Measurements from ENCODE around the gene FBXO42. TPM values are rescaled to one million over a fixed set of nuclear protein-coding genes. Genes with fewer than 3 reads are reported as not detected.

FBXO42 gene
- total and polyA plus RNA-seq, 2 of the 13 experiments (the other 11 are each of a cell fraction or from before 2014, with no cell fraction given) = 7.6 to 17.5 TPM

GRCh38 chr1:16242556-16243214, 109.6 kb downstream of the FBXO42 start:
- no peak for TF ChIP-seq ZFP62 (CRISPR knock-in tag; IDR thresholded peaks at IDR 0.05)
- TF ChIP-seq ZNF33A (CRISPR knock-in tag; IDR thresholded peaks at IDR 0.05; ENCODE audit: borderline replicate concordance) = no peak
- TF ChIP-seq AGO2 (optimal IDR thresholded peaks at IDR 0.05; ENCODE audit: low read depth, low read length) = peak; percentile 44
- intact Hi-C loops (cut with micrococcal nuclease; ENCODE audit: unreplicated experiment) = no loop called here
- Histone ChIP-seq H3K9ac (ENCODE audit: insufficient read depth, low read depth, low read length) (no peak overlapping the region), H3K79me2 (ENCODE audit: insufficient read depth, low read length) (no peaks in the 10 kb centered on the region), H3K4me3 (replicated peaks in 1 of 3; ENCODE audit: insufficient read depth in 1 of 3, low read depth in 2 of 3, low read length in 3 of 3) (no peak overlapping the region), H3K27me3 (ENCODE audit: control insufficient read depth in 1 of 2, insufficient read depth in 2 of 2, low read length in 2 of 2) (no peaks in the 10 kb centered on the region), H3K27ac (ENCODE audit: extremely low read length, insufficient read depth, low read length) (no peak overlapping the region), H3K9me3 (ENCODE audit: low read length) (no peaks in the 10 kb centered on the region), H4K20me1 (ENCODE audit: insufficient read depth, low read length) (no peaks in the 10 kb centered on the region), H3K4me2 (ENCODE audit: low read depth, low read length) (no peak overlapping the region), H3K36me3 (replicated peaks in 1 of 2; ENCODE audit: control insufficient read depth in 1 of 2, insufficient read depth in 2 of 2, low read length in 2 of 2) (peaks cover 2 to 5% of the 10 kb centered on the region in 2 experiments; a peak in 1 of 5 replicates), H3K4me1 (ENCODE audit: insufficient read depth, low read length) (peaks cover 44% of the 10 kb centered on the region), H2AFZ (ENCODE audit: low read length) (no peak overlapping the region)
- in situ Hi-C loops (cut with HindIII; ENCODE audit: extremely low pct_ligation_motif_present, low pct_unique_long_range_greater_than_20kb) = loop anchor here (5.0 kb wide), 2 partner anchors 35 to 165 kb away; no protein-coding TSS in a partner anchor
- no TSS peak for BruUV-seq (replicated peaks)
- DNase-seq (ENCODE audit: low spot score) (no peak), FAIRE-seq (no peak), ATAC-seq (peak; percentile 4)
- POLR2A ChIA-PET = no interaction called here
- CTCF ChIA-PET (ENCODE audit: low intra/inter-chr PET ratio, low total read pairs) = no interaction called here
- 69% methylated on average over 9 of the region's 17 CpGs for WGBS (ENCODE audit: low lambda C conversion rate)

DNA sequence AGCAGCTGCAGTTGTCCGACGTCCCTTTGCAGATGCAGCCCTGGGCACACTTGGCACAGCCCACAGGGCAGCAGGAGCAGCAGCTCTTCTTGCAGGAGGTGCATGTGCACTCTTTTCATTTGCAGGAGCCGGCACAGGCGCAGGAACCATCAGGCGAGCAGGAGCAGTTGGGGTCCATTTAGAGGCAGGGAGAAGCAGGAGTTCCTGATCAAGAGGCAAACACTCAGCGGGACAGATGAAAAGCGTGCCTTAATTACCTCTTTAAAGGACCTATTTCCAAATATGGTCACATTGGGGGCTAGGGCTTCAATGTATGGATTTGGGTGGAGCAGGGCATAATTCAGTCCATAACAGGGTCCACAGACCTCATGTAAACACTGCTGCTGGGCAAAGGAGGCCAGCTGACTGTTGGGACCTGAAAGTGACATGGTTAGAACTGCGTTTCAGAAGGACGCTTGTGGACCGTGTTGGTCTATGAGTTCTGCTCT, 111.0 kb downstream of the FBXO42 start:
- ATAC-seq (peak; percentile 13; the same call in 1 of the 3 replicates), DNase-seq (ENCODE audit: low spot score) (peak; percentile 16), FAIRE-seq (peak; percentile 15)
- Histone ChIP-seq H3K4me1 (ENCODE audit: insufficient read depth, low read length) (peaks cover 53% of the 10 kb centered on the region), H3K4me2 (ENCODE audit: low read depth, low read length) (peak overlapping the region; percentile 50), H3K27me3 (ENCODE audit: control insufficient read depth in 1 of 2, insufficient read depth in 2 of 2, low read length in 2 of 2) (no peaks in the 10 kb centered on the region), H2AFZ (ENCODE audit: low read length) (no peak overlapping the region), H3K27ac (ENCODE audit: extremely low read length, insufficient read depth, low read length) (no peak overlapping the region), H3K79me2 (ENCODE audit: insufficient read depth, low read length) (no peaks in the 10 kb centered on the region), H3K9ac (ENCODE audit: insufficient read depth, low read depth, low read length) (no peak overlapping the region), H3K9me3 (ENCODE audit: low read length) (no peaks in the 10 kb centered on the region), H3K4me3 (replicated peaks in 1 of 3; ENCODE audit: insufficient read depth in 1 of 3, low read depth in 2 of 3, low read length in 3 of 3) (no peak overlapping the region; a peak in 1 of 6 replicates), H4K20me1 (ENCODE audit: insufficient read depth, low read length) (no peaks in the 10 kb centered on the region), H3K36me3 (replicated peaks in 1 of 2; ENCODE audit: control insufficient read depth in 1 of 2, insufficient read depth in 2 of 2, low read length in 2 of 2) (no peaks in the 10 kb centered on the region)
- 26% methylated on average over 7 of the region's 10 CpGs for WGBS (ENCODE audit: low lambda C conversion rate)
- TF ChIP-seq NCOR1 (IDR thresholded peaks at IDR 0.05; ENCODE audit: borderline replicate concordance, low read length) (no peak), ZBTB20 (CRISPR knock-in tag; IDR thresholded peaks at IDR 0.05; ENCODE audit: borderline replicate concordance, low read depth) (peak; percentile 95; the same call in 1 of the 2 replicates), MAF1 (CRISPR knock-in tag; IDR thresholded peaks at IDR 0.05; ENCODE audit: borderline replicate concordance) (no peak), SRF (IDR thresholded peaks at IDR 0.05; ENCODE audit: low read depth, low read length) (peak; percentile 73; the same call in 1 of the 2 replicates)
- TF ChIP-seq, protein P1, sequence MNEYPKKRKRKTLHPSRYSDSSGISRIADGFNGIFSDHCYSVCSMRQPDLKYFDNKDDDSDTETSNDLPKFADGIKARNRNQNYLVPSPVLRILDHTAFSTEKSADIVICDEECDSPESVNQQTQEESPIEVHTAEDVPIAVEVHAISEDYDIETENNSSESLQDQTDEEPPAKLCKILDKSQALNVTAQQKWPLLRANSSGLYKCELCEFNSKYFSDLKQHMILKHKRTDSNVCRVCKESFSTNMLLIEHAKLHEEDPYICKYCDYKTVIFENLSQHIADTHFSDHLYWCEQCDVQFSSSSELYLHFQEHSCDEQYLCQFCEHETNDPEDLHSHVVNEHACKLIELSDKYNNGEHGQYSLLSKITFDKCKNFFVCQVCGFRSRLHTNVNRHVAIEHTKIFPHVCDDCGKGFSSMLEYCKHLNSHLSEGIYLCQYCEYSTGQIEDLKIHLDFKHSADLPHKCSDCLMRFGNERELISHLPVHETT (CRISPR knock-in tag; conservative IDR thresholded peaks at IDR 0.05) = no peak
- TF ChIP-seq, protein P2, sequence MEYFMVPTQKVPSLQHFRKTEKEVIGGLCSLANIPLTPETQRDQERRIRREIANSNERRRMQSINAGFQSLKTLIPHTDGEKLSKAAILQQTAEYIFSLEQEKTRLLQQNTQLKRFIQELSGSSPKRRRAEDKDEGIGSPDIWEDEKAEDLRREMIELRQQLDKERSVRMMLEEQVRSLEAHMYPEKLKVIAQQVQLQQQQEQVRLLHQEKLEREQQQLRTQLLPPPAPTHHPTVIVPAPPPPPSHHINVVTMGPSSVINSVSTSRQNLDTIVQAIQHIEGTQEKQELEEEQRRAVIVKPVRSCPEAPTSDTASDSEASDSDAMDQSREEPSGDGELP (IDR thresholded peaks at IDR 0.05; ENCODE audit: borderline replicate concordance, low read depth) = peak; percentile 52; the same call in 1 of the 2 replicates
- intact Hi-C loops (cut with micrococcal nuclease; ENCODE audit: unreplicated experiment) (no loop called here), in situ Hi-C loops (cut with HindIII; ENCODE audit: extremely low pct_ligation_motif_present, low pct_unique_long_range_greater_than_20kb) (loop anchor here (5.0 kb wide), 2 partner anchors 34 to 164 kb away; no protein-coding TSS in a partner anchor)
- ChIA-PET POLR2A (interaction anchor here (0.5 kb wide), 1 partner anchor 775 kb away, joined by 5 read pairs; no protein-coding TSS in a partner anchor), CTCF (ENCODE audit: low intra/inter-chr PET ratio, low total read pairs) (interaction anchor here (0.7 kb wide), 1 partner anchor 33 kb away, joined by 3 read pairs; no protein-coding TSS in a partner anchor)
- no TSS peak for BruUV-seq (replicated peaks)
